B cell (primary cell): Measurements from ENCODE around the gene EBP. TPM values are rescaled to one million over a fixed set of nuclear protein-coding genes. Genes with fewer than 3 reads are reported as not detected.

Experiments used
- ATAC-seq: fragments of 200-7000 bp; cut with Tn5 transposase; one replicate; pipeline ENCODE4 v1.10.0; 2021; ENCODE audit warnings: low read depth, mild to moderate bottlenecking, moderate number of reproducible peaks, moderate library complexity
- CTCF ChIA-PET: fragments of 350-600 bp; sonication (Branson Sonifier 250); formaldehyde crosslinking; loops from one replicate; lab custom pipeline; 2021; ENCODE audit warnings: antibody characterized with exemption, inconsistent platforms; lab: Charles Lee
- POLR2A ChIA-PET: fragments of 350-600 bp; sonication (Branson Sonifier 250); formaldehyde crosslinking; loops from one replicate; lab custom pipeline; 2021; ENCODE audit warnings: antibody characterized with exemption; lab: Charles Lee
- DNase-seq: peaks from one replicate; pipeline ENCODE4 v3.0.0; 2013
- H2AFZ ChIP-seq: 2 replicates; pipeline ENCODE4 v1.6.1; 2012; ENCODE audit warnings: mild to moderate bottlenecking, low read depth, low read length; ENCODE audit not compliant: insufficient read depth, poor library complexity, severe bottlenecking
- H3K27ac ChIP-seq, 2 donors: 1 replicate in 1 of 2; 2 replicates in 1 of 2; pipeline ENCODE4 v1.5.1; 2012 to 2013; ENCODE audit warnings: low read length in 2 of 2, mild to moderate bottlenecking in 2 of 2, moderate library complexity in 1 of 2
- H3K27me3 ChIP-seq, 4 experiments: fragments of 200-600 bp in 1 of 4; sonication (generic) in 1 of 4; replicated peaks in 1 of 4; 1 replicate in 2 of 4; 2 replicates in 2 of 4; pipeline versions ENCODE4 v1.6.1 to v1.7.0; 2013 to 2016; ENCODE audit warnings: low read length in 3 of 4, mild to moderate bottlenecking in 2 of 4, mixed read lengths in 1 of 4, moderate library complexity in 1 of 4; ENCODE audit not compliant: insufficient read depth in 4 of 4, control insufficient read depth in 3 of 4; ENCODE audit errors: control extremely low read depth in 1 of 4
- H3K36me3 ChIP-seq, 2 experiments: replicated peaks in 1 of 2; 1 replicate in 1 of 2; 2 replicates in 1 of 2; pipeline versions ENCODE4 v1.6.1 to v1.7.1; 2013; ENCODE audit warnings: low read length in 1 of 2; ENCODE audit not compliant: insufficient read depth in 2 of 2, control insufficient read depth in 1 of 2; ENCODE audit errors: control extremely low read depth in 1 of 2, extremely low read depth in 1 of 2
- H3K4me1 ChIP-seq, 2 donors: fragments of 200-600 bp in 1 of 2; sonication (generic) in 1 of 2; 1 replicate in 1 of 2; 2 replicates in 1 of 2; pipeline versions ENCODE4 v1.5.1 to v1.6.1; 2013 to 2017; ENCODE audit warnings: low read length in 2 of 2; ENCODE audit not compliant: control insufficient read depth in 2 of 2, insufficient read depth in 2 of 2
- H3K4me2 ChIP-seq: replicated peaks from 2 replicates; pipeline ENCODE3; 2012; ENCODE audit warnings: mild to moderate bottlenecking, low read depth, low read length; ENCODE audit not compliant: poor library complexity, severe bottlenecking
- H3K4me3 ChIP-seq, 5 experiments: fragments of 200-600 bp in 1 of 5; sonication (generic) in 1 of 5; 1 replicate in 3 of 5; 2 replicates in 2 of 5; pipeline versions ENCODE4 v1.5.1 to v1.7.0; 2011 to 2016; ENCODE audit warnings: low read length in 4 of 5, mild to moderate bottlenecking in 4 of 5, low read depth in 2 of 5, control low read depth in 1 of 5, moderate library complexity in 1 of 5; ENCODE audit not compliant: insufficient read depth in 1 of 5; ENCODE audit errors: control extremely low read depth in 1 of 5, extremely low read depth in 1 of 5
- H3K79me2 ChIP-seq: fragments of 200-600 bp; sonication (generic); one replicate; pipeline ENCODE4 v1.6.0; 2016; ENCODE audit warnings: low read length; ENCODE audit not compliant: control insufficient read depth, insufficient read depth
- H3K9ac ChIP-seq: fragments of 200-600 bp; sonication (generic); 2 replicates; pipeline ENCODE4 v1.6.1; 2017; ENCODE audit warnings: mild to moderate bottlenecking, low read length, moderate library complexity
- H3K9me3 ChIP-seq, 3 donors: one replicate each; pipeline versions ENCODE4 v1.6.1 to v1.7.1; 2013; ENCODE audit warnings: low read length in 2 of 3; ENCODE audit not compliant: control insufficient read depth in 2 of 3, insufficient read depth in 1 of 3; ENCODE audit errors: control extremely low read depth in 1 of 3
- H4K20me1 ChIP-seq: 2 replicates; pipeline ENCODE4 v1.6.0; 2012; ENCODE audit warnings: mild to moderate bottlenecking, low read length; ENCODE audit not compliant: insufficient read depth, control insufficient read depth, poor library complexity, severe bottlenecking
- H3K27ac Mint-ChIP-seq: one replicate; pipeline ENCODE4 v1.8.0; 2021; ENCODE audit warnings: mixed read lengths
- H3K27me3 Mint-ChIP-seq: one replicate; pipeline ENCODE4 v1.8.0; 2021; ENCODE audit warnings: mixed read lengths
- H3K4me1 Mint-ChIP-seq: one replicate; pipeline ENCODE4 v1.8.0; 2021; ENCODE audit warnings: mixed read lengths
- H3K4me3 Mint-ChIP-seq: one replicate; pipeline ENCODE4 v1.8.0; 2021; ENCODE audit warnings: mixed read lengths
- H3K9me3 Mint-ChIP-seq: one replicate; pipeline ENCODE4 v1.8.0; 2022; ENCODE audit warnings: mixed read lengths; ENCODE audit not compliant: insufficient read depth
- CTCF ChIP-seq: fragments of 200-600 bp; IDR thresholded peaks from one replicate; pipeline ENCODE4 v1.8.0; 2022; ENCODE audit warnings: antibody characterized with exemption, mild to moderate bottlenecking
- EZH2 ChIP-seq: IDR thresholded peaks from 2 replicates; pipeline ENCODE4 v1.6.1; 2012; ENCODE audit warnings: borderline replicate concordance, low read depth, mild to moderate bottlenecking, moderate library complexity, low read length; ENCODE audit not compliant: insufficient read depth, poor library complexity, severe bottlenecking
- WGBS: methylation state at CpG from one replicate; pipeline ENCODE4 v1.1.5; 2013; ENCODE audit warnings: missing lambda C conversion rate; ENCODE audit not compliant: insufficient coverage; 5-methylcytosine and 5-hydroxymethylcytosine counted together
- intact Hi-C: fragments of 100-400 bp; cut with micrococcal nuclease; formaldehyde crosslinking; loops from one replicate; pipeline ENCODE4 v1.10.0; 2022
- polyA plus RNA-seq: library from polyadenylated mRNA; depleted of rRNA; stranded (reverse); fragments of >200 nt; gene quantifications from 2 replicates; pipeline ENCODE4 v1.2.3, GENCODE V29; 2012
- total RNA-seq, 2 donors: library from RNA; stranded (reverse); fragments of 120-200 nt in 1 of 2; gene quantifications; 1 replicate in 1 of 2; 2 replicates in 1 of 2; pipeline versions ENCODE4 v1.2.3 to v1.2.4, GENCODE V29; 2013 to 2022

The EBP gene
- total and polyA plus RNA-seq, 2 donors (not counting 1 experiment from before 2014, with no cell fraction given), result 27.9 to 60.8 TPM

GRCh38 chrX:48487362-48487798 lies 34.2 kb upstream of the EBP start:
- ATAC-seq, result no peak
- Mint-ChIP-seq H3K9me3 (no peaks in the 10 kb centered on the region), H3K27me3 (no peaks in the 10 kb centered on the region), H3K4me1 (no peaks in the 10 kb centered on the region), H3K27ac (no peak overlapping the region), H3K4me3 (no peak overlapping the region)
- TF ChIP-seq CTCF (no peak), EZH2 (no peak)
- POLR2A ChIA-PET, result no interaction called here
- no peak for DNase-seq
- Histone ChIP-seq H2AFZ (no peak overlapping the region), H3K4me2 (no peak overlapping the region), H3K9me3 (no peaks in the 10 kb centered on the region), H3K4me3 (no peak overlapping the region), H3K79me2 (no peaks in the 10 kb centered on the region), H3K27ac (no peak overlapping the region), H3K4me1 (no peaks in the 10 kb centered on the region), H3K27me3 (no peaks in the 10 kb centered on the region), H4K20me1 (no peaks in the 10 kb centered on the region), H3K9ac (no peak overlapping the region), H3K36me3 (peaks cover 0 to 5% of the 10 kb centered on the region in 2 experiments)
- intact Hi-C loops, result no loop called here
- CTCF ChIA-PET, result no interaction called here
- 87% methylated on average over 9 of the region's 10 CpGs for WGBS

- H3K36me3 ChIP-seq, result peaks cover 0 to 1% of the 10 kb centered on the region in 2 experiments
- H3K27me3 Mint-ChIP-seq, result no peaks in the 10 kb centered on the region
- H4K20me1 ChIP-seq, result no peaks in the 10 kb centered on the region
- H3K4me1 Mint-ChIP-seq, result no peaks in the 10 kb centered on the region
- TF ChIP-seq EZH2 (no peak), CTCF (no peak)
- no peaks in the 10 kb centered on the region for H3K9me3 Mint-ChIP-seq
- no peak overlapping the region for H2AFZ ChIP-seq
- DNase-seq (no peak), ATAC-seq (no peak)
- H3K79me2 ChIP-seq, result no peaks in the 10 kb centered on the region
- H3K4me1 ChIP-seq, result no peaks in the 10 kb centered on the region
- intact Hi-C loops, result no loop called here
- H3K27ac ChIP-seq, result no peak overlapping the region
- CTCF ChIA-PET, result no interaction called here
- H3K27me3 ChIP-seq, result no peaks in the 10 kb centered on the region
- no peak overlapping the region for H3K4me3 Mint-ChIP-seq
- no peaks in the 10 kb centered on the region for H3K9me3 ChIP-seq
- POLR2A ChIA-PET, result no interaction called here
- no peak overlapping the region for H3K9ac ChIP-seq
- WGBS, result 86% methylated on average over 1 of the region's 3 CpGs
- no peak overlapping the region for H3K4me3 ChIP-seq
- H3K4me2 ChIP-seq, result no peak overlapping the region
- no peak overlapping the region for H3K27ac Mint-ChIP-seq
Measured at GRCh38 chrX:48488034-48488433, 33.6 kb upstream of the EBP start.
